Mesendoderm (in vitro differentiated cells): ENCODE results near the gene CRNKL1.

ENCODE experiments used
- DNase-seq: peaks from one replicate; pipeline ENCODE4 v3.0.0; 2013
- H2AK5ac ChIP-seq: 2 replicates; pipeline ENCODE4 v1.6.1; 2013; ENCODE audit warnings: low read length, inconsistent platforms
- H2BK120ac ChIP-seq: 2 replicates; pipeline ENCODE4 v1.6.1; 2013; ENCODE audit warnings: low read depth, mild to moderate bottlenecking, low read length, moderate library complexity, mixed read lengths
- H2BK15ac ChIP-seq: replicated peaks from 2 replicates; pipeline ENCODE4 v1.6.1; 2013; ENCODE audit warnings: low read depth, mild to moderate bottlenecking, moderate library complexity
- H2BK5ac ChIP-seq: 2 replicates; pipeline ENCODE4 v1.6.1; 2013; ENCODE audit warnings: low read length, inconsistent platforms
- H3K18ac ChIP-seq: 2 replicates; pipeline ENCODE4 v1.6.1; 2013; ENCODE audit warnings: mild to moderate bottlenecking, low read length, mixed read lengths
- H3K23ac ChIP-seq: one replicate; pipeline ENCODE4 v1.6.1; 2013; ENCODE audit warnings: low read length
- H3K27ac ChIP-seq: 2 replicates; pipeline ENCODE4 v1.5.1; 2013; ENCODE audit warnings: low read depth, mild to moderate bottlenecking, inconsistent platforms, low read length, moderate library complexity
- H3K27me3 ChIP-seq: 2 replicates; pipeline ENCODE4 v1.6.1; 2013; ENCODE audit warnings: low read length, control low read depth, mild to moderate bottlenecking, inconsistent platforms; ENCODE audit not compliant: insufficient read depth, poor library complexity
- H3K36me3 ChIP-seq: 2 replicates; pipeline ENCODE4 v1.6.1; 2013; ENCODE audit warnings: low read length, inconsistent platforms; ENCODE audit not compliant: control insufficient read depth, insufficient read depth
- H3K4ac ChIP-seq: one replicate; pipeline ENCODE4 v1.6.1; 2013; ENCODE audit warnings: low read depth, mild to moderate bottlenecking, low read length, moderate library complexity
- H3K4me1 ChIP-seq: 2 replicates; pipeline ENCODE4 v1.6.1; 2013; ENCODE audit warnings: low read depth, low read length, inconsistent platforms; ENCODE audit not compliant: control insufficient read depth
- H3K4me2 ChIP-seq: 2 replicates; pipeline ENCODE4 v1.6.1; 2013; ENCODE audit warnings: low read length
- H3K4me3 ChIP-seq: 2 replicates; pipeline ENCODE4 v1.5.1; 2013; ENCODE audit warnings: mild to moderate bottlenecking, low read length
- H3K56ac ChIP-seq: one replicate; pipeline ENCODE4 v1.6.1; 2013; ENCODE audit warnings: low read length
- H3K79me1 ChIP-seq: 2 replicates; pipeline ENCODE4 v1.6.1; 2013; ENCODE audit warnings: low read length, inconsistent platforms
- H3K79me2 ChIP-seq: 2 replicates; pipeline ENCODE4 v1.6.1; 2013; ENCODE audit warnings: mild to moderate bottlenecking, low read length; ENCODE audit not compliant: control insufficient read depth, insufficient read depth
- H3K9ac ChIP-seq: 2 replicates; pipeline ENCODE4 v1.6.1; 2013; ENCODE audit warnings: low read length, inconsistent platforms
- H4K5ac ChIP-seq: one replicate; pipeline ENCODE4 v1.6.1; 2013; ENCODE audit warnings: low read length
- H4K8ac ChIP-seq: one replicate; pipeline ENCODE4 v1.6.1; 2013; ENCODE audit warnings: low read depth, mild to moderate bottlenecking, control low read depth, low read length, moderate library complexity
- WGBS: extraction: QIAGEN DNeasy Blood & Tissue Kit; methylation state at CpG from one replicate; pipeline ENCODE4 v1.1.7; 2013; ENCODE audit warnings: low lambda C conversion rate, missing lambda C conversion rate; ENCODE audit not compliant: insufficient coverage; ENCODE audit errors: extremely low coverage; 5-methylcytosine and 5-hydroxymethylcytosine counted together

The CRNKL1 gene

GRCh38 chr20:20073801-20074371, 21.6 kb upstream of the CRNKL1 start:
- Histone ChIP-seq H3K27ac (no peak overlapping the region), H3K4me2 (no peak overlapping the region), H3K9ac (no peak overlapping the region), H3K18ac (no peak overlapping the region), H3K23ac (no peak overlapping the region), H3K4me3 (no peak overlapping the region), H3K27me3 (no peaks in the 10 kb centered on the region), H2AK5ac (no peak overlapping the region), H4K8ac (no peak overlapping the region), H3K4ac (no peak overlapping the region), H3K4me1 (no peaks in the 10 kb centered on the region), H3K56ac (no peak overlapping the region), H2BK5ac (no peak overlapping the region), H3K79me2 (no peaks in the 10 kb centered on the region), H3K36me3 (no peaks in the 10 kb centered on the region), H2BK15ac (no peak overlapping the region), H2BK120ac (no peak overlapping the region), H3K79me1 (no peaks in the 10 kb centered on the region), H4K5ac (no peak overlapping the region)
- DNase-seq: no peak
- no CpG with 5 or more reads among the region's 15 CpGs for WGBS

- no peak overlapping the region for H3K4ac ChIP-seq
- H2BK15ac ChIP-seq: no peak overlapping the region
- DNase-seq: no peak
- no peaks in the 10 kb centered on the region for H3K36me3 ChIP-seq
- H3K79me1 ChIP-seq: no peaks in the 10 kb centered on the region
- H3K18ac ChIP-seq: no peak overlapping the region
- no peak overlapping the region for H2BK5ac ChIP-seq
- no peak overlapping the region for H2AK5ac ChIP-seq
- no peaks in the 10 kb centered on the region for H3K27me3 ChIP-seq
- no peak overlapping the region for H4K8ac ChIP-seq
- H4K5ac ChIP-seq: no peak overlapping the region
- H3K23ac ChIP-seq: no peak overlapping the region
- H3K4me3 ChIP-seq: no peak overlapping the region
- H3K56ac ChIP-seq: no peak overlapping the region
- H3K4me2 ChIP-seq: no peak overlapping the region
- WGBS: no CpG with 5 or more reads among the region's 10 CpGs
- no peaks in the 10 kb centered on the region for H3K4me1 ChIP-seq
- no peak overlapping the region for H3K27ac ChIP-seq
- H3K9ac ChIP-seq: no peak overlapping the region
- H3K79me2 ChIP-seq: no peaks in the 10 kb centered on the region
- H2BK120ac ChIP-seq: no peak overlapping the region
These were observed 18.8 kb upstream of the CRNKL1 start for GRCh38 chr20:20070871-20071726.

- Histone ChIP-seq H3K4me1 (no peaks in the 10 kb centered on the region), H2BK15ac (no peak overlapping the region), H2BK120ac (no peak overlapping the region), H3K27me3 (no peaks in the 10 kb centered on the region), H3K36me3 (no peaks in the 10 kb centered on the region), H3K79me2 (no peaks in the 10 kb centered on the region), H3K4me2 (no peak overlapping the region), H4K8ac (no peak overlapping the region), H2AK5ac (no peak overlapping the region), H3K27ac (no peak overlapping the region), H3K4me3 (no peak overlapping the region), H3K79me1 (no peaks in the 10 kb centered on the region), H3K18ac (no peak overlapping the region), H3K4ac (no peak overlapping the region), H3K56ac (no peak overlapping the region), H2BK5ac (no peak overlapping the region), H3K23ac (no peak overlapping the region), H4K5ac (no peak overlapping the region), H3K9ac (no peak overlapping the region)
- DNase-seq: no peak
- no CpG with 5 or more reads among the region's 1 CpG for WGBS
These were observed 13.1 kb upstream of the CRNKL1 start for GRCh38 chr20:20065361-20065760.

- no peak overlapping the region for H2BK5ac ChIP-seq
- no peaks in the 10 kb centered on the region for H3K79me1 ChIP-seq
- no peak overlapping the region for H2BK120ac ChIP-seq
- no peak overlapping the region for H3K23ac ChIP-seq
- no peaks in the 10 kb centered on the region for H3K4me1 ChIP-seq
- no peak overlapping the region for H3K56ac ChIP-seq
- H3K36me3 ChIP-seq: no peaks in the 10 kb centered on the region
- WGBS: no CpG with 5 or more reads among the region's 12 CpGs
- H3K9ac ChIP-seq: no peak overlapping the region
- no peak overlapping the region for H4K8ac ChIP-seq
- no peak overlapping the region for H4K5ac ChIP-seq
- no peak overlapping the region for H2AK5ac ChIP-seq
- no peak for DNase-seq
- no peak overlapping the region for H3K4me3 ChIP-seq
- H3K27ac ChIP-seq: no peak overlapping the region
- H2BK15ac ChIP-seq: no peak overlapping the region
- H3K79me2 ChIP-seq: no peaks in the 10 kb centered on the region
- no peaks in the 10 kb centered on the region for H3K27me3 ChIP-seq
- H3K4me2 ChIP-seq: no peak overlapping the region
- no peak overlapping the region for H3K4ac ChIP-seq
- H3K18ac ChIP-seq: no peak overlapping the region
These were observed 11.9 kb upstream of the CRNKL1 start for GRCh38 chr20:20063941-20064702.

GRCh38 chr20:20060234-20060998, 8.2 kb upstream of the CRNKL1 start:
- no CpG with 5 or more reads among the region's 6 CpGs for WGBS
- H3K56ac ChIP-seq: no peak overlapping the region

More at GRCh38 chr20:20060234-20060998, 8.2 kb upstream of the CRNKL1 start:
- no peak overlapping the region for H4K5ac ChIP-seq
- H3K23ac ChIP-seq: no peak overlapping the region
- no peak overlapping the region for H3K18ac ChIP-seq
- H2AK5ac ChIP-seq: no peak overlapping the region
- no peak overlapping the region for H4K8ac ChIP-seq
- no peaks in the 10 kb centered on the region for H3K79me1 ChIP-seq
- H3K27ac ChIP-seq: no peak overlapping the region
- H3K27me3 ChIP-seq: no peaks in the 10 kb centered on the region
- H3K4me2 ChIP-seq: no peak overlapping the region
- no peaks in the 10 kb centered on the region for H3K79me2 ChIP-seq
- H2BK120ac ChIP-seq: no peak overlapping the region
- H3K9ac ChIP-seq: no peak overlapping the region
- no peak overlapping the region for H2BK15ac ChIP-seq
- no peak overlapping the region for H3K4ac ChIP-seq
- no peak overlapping the region for H2BK5ac ChIP-seq
- no peak overlapping the region for H3K4me3 ChIP-seq
- no peaks in the 10 kb centered on the region for H3K36me3 ChIP-seq
- no peak for DNase-seq
- no peaks in the 10 kb centered on the region for H3K4me1 ChIP-seq
